HepG2 (cell line): ENCODE measurements around the gene TBX15. TPM values are rescaled to one million over a fixed set of nuclear protein-coding genes. Genes with fewer than 3 reads are reported as not detected.

ENCODE experiments used
- BORCS8-MEF2B ChIP-seq: sonication (generic); formaldehyde crosslinking; IDR thresholded peaks from 2 replicates; pipeline ENCODE4 v1.8.0; 2022; ENCODE audit warnings: mild to moderate bottlenecking, missing genetic modification reagents
- GTF2F1 ChIP-seq: fragments of 150-350 bp; IDR thresholded peaks from 2 replicates; pipeline ENCODE4 v1.6.1; 2014; ENCODE audit warnings: low read length
- GZF1 ChIP-seq: sonication (generic); formaldehyde crosslinking; IDR thresholded peaks from 2 replicates; pipeline ENCODE4 v1.5.1; 2020; ENCODE audit warnings: mild to moderate bottlenecking, missing genetic modification reagents
- IKZF4 ChIP-seq: sonication (generic); formaldehyde crosslinking; IDR thresholded peaks from 2 replicates; pipeline ENCODE4 v1.5.1; 2020; ENCODE audit warnings: borderline replicate concordance, mild to moderate bottlenecking, low read depth, missing genetic modification reagents; ENCODE audit errors: not compliant biosample characterization
- MAZ ChIP-seq, 2 experiments: sonication (generic) in 1 of 2; formaldehyde crosslinking in 1 of 2; IDR thresholded peaks; 2 replicates each; pipeline versions ENCODE4 v1.5.0 to v1.6.1; 2012 to 2020; ENCODE audit warnings: low read depth in 2 of 2, mild to moderate bottlenecking in 2 of 2, borderline replicate concordance in 1 of 2, improper control_type of control experiment in 1 of 2, low read length in 1 of 2, missing genetic modification reagents in 1 of 2, moderate library complexity in 1 of 2
- MED13 ChIP-seq: sonication (generic); formaldehyde crosslinking; IDR thresholded peaks from 2 replicates; pipeline ENCODE4 v1.5.0; 2020; ENCODE audit warnings: missing genetic modification reagents
- MIER2 ChIP-seq: IDR thresholded peaks from 2 replicates; pipeline ENCODE4 v1.6.1; 2016; ENCODE audit warnings: missing biosample characterization, missing genetic modification reagents
- NPAS2 ChIP-seq: sonication (generic); formaldehyde crosslinking; IDR thresholded peaks from 2 replicates; pipeline ENCODE4 v1.8.0; 2022; ENCODE audit warnings: mild to moderate bottlenecking, missing genetic modification reagents, borderline replicate concordance
- NR1H2 ChIP-seq: sonication (generic); formaldehyde crosslinking; IDR thresholded peaks from 2 replicates; pipeline ENCODE4 v1.8.1; 2022; ENCODE audit warnings: low read depth, missing genetic modification reagents, borderline replicate concordance
- RXRA ChIP-seq: sonication (generic); formaldehyde crosslinking; IDR thresholded peaks from 2 replicates; pipeline ENCODE4 v1.5.1; 2020; ENCODE audit warnings: missing genetic modification reagents
- SMARCE1 ChIP-seq: fragments of 450-650 bp; IDR thresholded peaks from 2 replicates; pipeline ENCODE4 v1.6.1; 2017; ENCODE audit warnings: borderline replicate concordance
- SRSF4 ChIP-seq: fragments of 200-400 bp; formaldehyde crosslinking; IDR thresholded peaks from one replicate; pipeline ENCODE4 v1.6.1; 2018; ENCODE audit warnings: mild to moderate bottlenecking, low read depth, low read length, moderate library complexity; ENCODE audit not compliant: poor library complexity, severe bottlenecking
- SRY ChIP-seq: sonication (generic); formaldehyde crosslinking; IDR thresholded peaks from 2 replicates; pipeline ENCODE4 v1.8.0; 2022; ENCODE audit warnings: mild to moderate bottlenecking, missing genetic modification reagents
- TEAD2 ChIP-seq: sonication (generic); formaldehyde crosslinking; IDR thresholded peaks from 2 replicates; pipeline ENCODE4 v1.9.0; 2021; ENCODE audit warnings: missing genetic modification reagents
- ZNF543 ChIP-seq: sonication (generic); formaldehyde crosslinking; IDR thresholded peaks from 2 replicates; pipeline ENCODE4 v1.4.0; 2020; ENCODE audit warnings: mild to moderate bottlenecking, missing genetic modification reagents
- ZNF557 ChIP-seq: sonication (generic); formaldehyde crosslinking; IDR thresholded peaks from 2 replicates; pipeline ENCODE4 v1.4.0; 2020; ENCODE audit warnings: missing genetic modification reagents
- polyA plus RNA-seq, 8 experiments: library from polyadenylated mRNA; depleted of rRNA in 3 of 8; stranded (reverse) in 7 of 8; unstranded in 1 of 8; fragments of >200 nt; fragmentation: Illumina TruSeq in 4 of 8; extraction: Trizol in 4 of 8; gene quantifications; 2 replicates each; pipeline versions ENCODE4 v1.2.1 to v1.2.3, GENCODE V29; 2011 to 2016; ENCODE audit warnings: low read depth in 4 of 8, missing spikeins in 1 of 8, mixed read lengths in 1 of 8; ENCODE audit not compliant: insufficient read depth in 1 of 8
- total RNA-seq, 5 experiments: library from RNA; depleted of rRNA; stranded (reverse); fragments of >200 nt; fragmentation: Illumina TruSeq; extraction: Trizol; gene quantifications; 2 replicates each; pipeline ENCODE4 v1.2.3, GENCODE V29; 2016; ENCODE audit warnings: low read depth in 1 of 5
- TF ChIP-seq, protein P1 (sequence below), 2 experiments: sonication (generic) in 1 of 2; formaldehyde crosslinking in 1 of 2; IDR thresholded peaks; 2 replicates each; pipeline versions ENCODE4 v1.5.1 to v1.6.1; 2011 to 2020; ENCODE audit warnings: borderline replicate concordance in 1 of 2, low read depth in 1 of 2, low read length in 1 of 2, mild to moderate bottlenecking in 1 of 2, missing genetic modification reagents in 1 of 2, moderate library complexity in 1 of 2
- TF ChIP-seq, protein P2 (sequence below): sonication (generic); formaldehyde crosslinking; IDR thresholded peaks from 2 replicates; pipeline ENCODE4 v1.4.0; 2020; ENCODE audit warnings: missing genetic modification reagents
- TF ChIP-seq, protein P3 (sequence below): IDR thresholded peaks from 2 replicates; pipeline ENCODE4 v1.6.1; 2016; ENCODE audit warnings: low read depth, borderline replicate concordance

TBX15 gene
- total and polyA plus RNA-seq, 2 of the 13 experiments (the other 11 are each of a cell fraction or from before 2014, with no cell fraction given) = 0.42 to 1.9 TPM

DNA sequence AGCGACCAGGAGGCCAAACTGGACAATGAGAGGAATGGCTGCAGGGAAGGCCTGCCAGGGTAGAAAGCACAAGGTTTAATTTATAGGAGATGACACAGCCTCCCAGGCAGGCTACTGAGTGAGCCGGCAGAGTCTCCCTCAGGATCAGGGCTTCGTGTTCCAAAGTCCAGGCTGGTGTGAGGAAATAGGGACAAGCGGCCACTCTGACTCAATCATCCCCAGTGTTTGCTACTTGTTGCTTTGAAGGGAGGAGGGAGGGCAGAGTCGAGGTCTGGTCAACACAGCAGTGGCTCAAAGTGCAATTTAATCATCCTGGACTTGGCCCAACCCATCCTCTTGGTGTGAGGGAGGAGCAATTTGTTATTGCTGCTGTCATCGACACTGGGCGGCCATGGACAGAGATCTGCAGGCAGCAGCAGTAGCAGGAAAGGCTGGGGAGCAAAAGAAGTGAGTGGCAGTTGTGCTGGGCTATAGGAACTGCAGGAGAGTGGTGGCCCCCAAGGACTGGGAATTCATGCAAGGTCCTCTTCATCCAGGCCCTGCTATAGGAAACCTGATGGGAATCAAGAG, 27.5 kb downstream of the TBX15 start (continued):
- TF ChIP-seq, protein P1, sequence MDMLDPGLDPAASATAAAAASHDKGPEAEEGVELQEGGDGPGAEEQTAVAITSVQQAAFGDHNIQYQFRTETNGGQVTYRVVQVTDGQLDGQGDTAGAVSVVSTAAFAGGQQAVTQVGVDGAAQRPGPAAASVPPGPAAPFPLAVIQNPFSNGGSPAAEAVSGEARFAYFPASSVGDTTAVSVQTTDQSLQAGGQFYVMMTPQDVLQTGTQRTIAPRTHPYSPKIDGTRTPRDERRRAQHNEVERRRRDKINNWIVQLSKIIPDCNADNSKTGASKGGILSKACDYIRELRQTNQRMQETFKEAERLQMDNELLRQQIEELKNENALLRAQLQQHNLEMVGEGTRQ (IDR thresholded peaks at IDR 0.05; ENCODE audit: low read depth, low read length) = no peak
- TF ChIP-seq, protein P1 (CRISPR knock-in tag; IDR thresholded peaks at IDR 0.05; ENCODE audit: borderline replicate concordance) = no peak
- TF ChIP-seq SRY (CRISPR knock-in tag) (no peak), MIER2 (CRISPR knock-in tag) (peak; percentile 84), GZF1 (CRISPR knock-in tag) (no peak), IKZF4 (CRISPR knock-in tag) (no peak), TEAD2 (CRISPR knock-in tag) (no peak), ZNF543 (peak; percentile 92; the same call in 1 of the 2 replicates), RXRA (CRISPR knock-in tag) (peak; percentile 90), ZNF557 (no peak), GTF2F1 (no peak), MAZ (IDR thresholded peaks at IDR 0.05; ENCODE audit: borderline replicate concordance, low read depth, low read length) (peak; percentile 68; the same call in 1 of the 2 replicates), MAZ (CRISPR knock-in tag; IDR thresholded peaks at IDR 0.05; ENCODE audit: low read depth) (peak; percentile 93), SRSF4 (no peak), BORCS8-MEF2B (CRISPR knock-in tag) (peak; percentile 63; the same call in 1 of the 2 replicates), MED13 (CRISPR knock-in tag) (no peak; the same call in 1 of the 2 replicates), NPAS2 (CRISPR knock-in tag) (no peak), NR1H2 (CRISPR knock-in tag) (no peak), SMARCE1 (peak; percentile 60; the same call in 1 of the 2 replicates)
- TF ChIP-seq, protein P2, sequence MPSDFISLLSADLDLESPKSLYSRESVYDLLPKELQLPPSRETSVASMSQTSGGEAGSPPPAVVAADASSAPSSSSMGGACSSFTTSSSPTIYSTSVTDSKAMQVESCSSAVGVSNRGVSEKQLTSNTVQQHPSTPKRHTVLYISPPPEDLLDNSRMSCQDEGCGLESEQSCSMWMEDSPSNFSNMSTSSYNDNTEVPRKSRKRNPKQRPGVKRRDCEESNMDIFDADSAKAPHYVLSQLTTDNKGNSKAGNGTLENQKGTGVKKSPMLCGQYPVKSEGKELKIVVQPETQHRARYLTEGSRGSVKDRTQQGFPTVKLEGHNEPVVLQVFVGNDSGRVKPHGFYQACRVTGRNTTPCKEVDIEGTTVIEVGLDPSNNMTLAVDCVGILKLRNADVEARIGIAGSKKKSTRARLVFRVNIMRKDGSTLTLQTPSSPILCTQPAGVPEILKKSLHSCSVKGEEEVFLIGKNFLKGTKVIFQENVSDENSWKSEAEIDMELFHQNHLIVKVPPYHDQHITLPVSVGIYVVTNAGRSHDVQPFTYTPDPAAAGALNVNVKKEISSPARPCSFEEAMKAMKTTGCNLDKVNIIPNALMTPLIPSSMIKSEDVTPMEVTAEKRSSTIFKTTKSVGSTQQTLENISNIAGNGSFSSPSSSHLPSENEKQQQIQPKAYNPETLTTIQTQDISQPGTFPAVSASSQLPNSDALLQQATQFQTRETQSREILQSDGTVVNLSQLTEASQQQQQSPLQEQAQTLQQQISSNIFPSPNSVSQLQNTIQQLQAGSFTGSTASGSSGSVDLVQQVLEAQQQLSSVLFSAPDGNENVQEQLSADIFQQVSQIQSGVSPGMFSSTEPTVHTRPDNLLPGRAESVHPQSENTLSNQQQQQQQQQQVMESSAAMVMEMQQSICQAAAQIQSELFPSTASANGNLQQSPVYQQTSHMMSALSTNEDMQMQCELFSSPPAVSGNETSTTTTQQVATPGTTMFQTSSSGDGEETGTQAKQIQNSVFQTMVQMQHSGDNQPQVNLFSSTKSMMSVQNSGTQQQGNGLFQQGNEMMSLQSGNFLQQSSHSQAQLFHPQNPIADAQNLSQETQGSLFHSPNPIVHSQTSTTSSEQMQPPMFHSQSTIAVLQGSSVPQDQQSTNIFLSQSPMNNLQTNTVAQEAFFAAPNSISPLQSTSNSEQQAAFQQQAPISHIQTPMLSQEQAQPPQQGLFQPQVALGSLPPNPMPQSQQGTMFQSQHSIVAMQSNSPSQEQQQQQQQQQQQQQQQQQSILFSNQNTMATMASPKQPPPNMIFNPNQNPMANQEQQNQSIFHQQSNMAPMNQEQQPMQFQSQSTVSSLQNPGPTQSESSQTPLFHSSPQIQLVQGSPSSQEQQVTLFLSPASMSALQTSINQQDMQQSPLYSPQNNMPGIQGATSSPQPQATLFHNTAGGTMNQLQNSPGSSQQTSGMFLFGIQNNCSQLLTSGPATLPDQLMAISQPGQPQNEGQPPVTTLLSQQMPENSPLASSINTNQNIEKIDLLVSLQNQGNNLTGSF (CRISPR knock-in tag) = no peak
- TF ChIP-seq, protein P3, sequence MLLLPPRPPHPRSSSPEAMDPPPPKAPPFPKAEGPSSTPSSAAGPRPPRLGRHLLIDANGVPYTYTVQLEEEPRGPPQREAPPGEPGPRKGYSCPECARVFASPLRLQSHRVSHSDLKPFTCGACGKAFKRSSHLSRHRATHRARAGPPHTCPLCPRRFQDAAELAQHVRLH (CRISPR knock-in tag) = peak; percentile 68; the same call in 1 of the 2 replicates
